Ureter (tissue), 1 donor: ENCODE measurements around the gene TSPYL2. TPM values are rescaled to one million over a fixed set of nuclear protein-coding genes. Genes with fewer than 3 reads are reported as not detected.

Experiments
- DNase-seq: peaks from one replicate; pipeline ENCODE4 v3.0.0-alpha.2; 2020; ENCODE audit warnings: low spot score
- total RNA-seq: library from RNA; stranded (reverse); gene quantifications from one replicate; pipeline ENCODE4 v1.2.4, GENCODE V29; 2023
- donor health status: DM: yes; HTN: yes; CAD: no.

The TSPYL2 gene
- 74.8 TPM for total RNA-seq

- peak; percentile 95 for DNase-seq
These were observed at the start of gene TSPYL2 for GRCh38 chrX:53081925-53082772. Gene TSPYL2, plus strand, starts transcription at chrX:53082367. Its CDS starts 132 bp downstream, at chrX:53082499.

GRCh38 chrX:53036149-53036548, 46.0 kb upstream of the TSPYL2 start:
- DNase-seq = no peak

- DNase-seq = no peak
These were observed 42.9 kb upstream of the TSPYL2 start for GRCh38 chrX:53039236-53039635.

- no peak for DNase-seq
These were observed 37.2 kb upstream of the TSPYL2 start for GRCh38 chrX:53044995-53045394.

GRCh38 chrX:53047228-53047627, 34.9 kb upstream of the TSPYL2 start:
- no peak for DNase-seq

GRCh38 chrX:53048169-53049126, 33.7 kb upstream of the TSPYL2 start, which contains the start of gene GPR173:
Gene GPR173, plus strand, starts transcription at chrX:53048789. Its CDS starts 27,833 bp downstream, at chrX:53076622.
- DNase-seq = peak; percentile 54

- no peak for DNase-seq
These were observed 33.0 kb upstream of the TSPYL2 start for GRCh38 chrX:53049127-53049517.

GRCh38 chrX:53050841-53051240, 31.3 kb upstream of the TSPYL2 start:
- no peak for DNase-seq

GRCh38 chrX:53055244-53055849, 26.8 kb upstream of the TSPYL2 start:
- no peak for DNase-seq

- DNase-seq = no peak
These were observed 25.9 kb upstream of the TSPYL2 start for GRCh38 chrX:53056292-53056691.

- DNase-seq = no peak
These were observed 17.1 kb upstream of the TSPYL2 start for GRCh38 chrX:53065104-53065503.

- no peak for DNase-seq
These were observed 11.1 kb upstream of the TSPYL2 start for GRCh38 chrX:53071064-53071463.

- peak; percentile 72 for DNase-seq
These were observed 10.4 kb upstream of the TSPYL2 start for GRCh38 chrX:53071604-53072417.

GRCh38 chrX:53072418-53073114, 9.6 kb upstream of the TSPYL2 start:
- no peak for DNase-seq

- DNase-seq = no peak
These were observed 9.0 kb upstream of the TSPYL2 start for GRCh38 chrX:53073115-53073586.

- no peak for DNase-seq
These were observed 7.2 kb upstream of the TSPYL2 start for GRCh38 chrX:53075011-53075410.

- DNase-seq = no peak
These were observed 5.5 kb upstream of the TSPYL2 start for GRCh38 chrX:53076671-53077070.

GRCh38 chrX:53077207-53078197, 4.7 kb upstream of the TSPYL2 start:
- DNase-seq = no peak

GRCh38 chrX:53078943-53079342, 3.2 kb upstream of the TSPYL2 start:
- DNase-seq = no peak
